GM12878 (cell line): ENCODE results near the gene ZNF420. TPM values are rescaled to one million over a fixed set of nuclear protein-coding genes. Genes with fewer than 3 reads are reported as not detected.
A peak's percentile ranks its signal among the peaks of the same experiment; 100 is the strongest.
"Not testable (repeated sequence)": the region's sequence is repeated elsewhere in the genome, so short reads cannot be mapped to it uniquely, and the experiment has no call there.

Experiments used
- ATAC-seq: fragments of 200-7000 bp; cut with Tn5 transposase; 3 replicates; pipeline ENCODE4 v1.9.1; 2020; ENCODE audit warnings: mild to moderate bottlenecking, moderate library complexity
- BruUV-seq: library from RNA; stranded (reverse); fragments of 400-500 nt; replicated peaks from 2 replicates; lab custom pipeline; 2021; lab: Mats Ljungman, UMichigan
- CTCF ChIA-PET: fragments of 300-600 bp; sonication (Branson Sonifier 250); formaldehyde crosslinking; extraction: SDS; loops from one replicate; lab custom pipeline; 2021; ENCODE audit warnings: inconsistent platforms; lab: Yijun Ruan, JAX
- POLR2A ChIA-PET: fragments of 350-600 bp; formaldehyde crosslinking; extraction: SDS; loops from one replicate; lab custom pipeline; 2021; ENCODE audit warnings: inconsistent platforms; lab: Charles Lee
- RAD21 ChIA-PET: fragments of 300-600 bp; sonication (Branson Sonifier 250); formaldehyde crosslinking; loops from one replicate; lab custom pipeline; 2023; ENCODE audit warnings: antibody characterized with exemption; ENCODE audit not compliant: unreplicated experiment; lab: Charles Lee
- SMC1A ChIA-PET: fragments of 300-600 bp; sonication (Branson Sonifier 250); formaldehyde crosslinking; loops from one replicate; lab custom pipeline; 2023; ENCODE audit not compliant: unreplicated experiment, uncharacterized antibody; lab: Charles Lee
- DNase-seq: peaks from one replicate; pipeline ENCODE4 v3.0.0-alpha.2; 2011; ENCODE audit warnings: low read depth, low spot score
- FAIRE-seq: peaks from 3 replicates; lab custom pipeline; 2011; peaks lifted over from hg19 to GRCh38; lab: Jason Lieb, UNC
- H2AFZ ChIP-seq: 2 replicates; pipeline ENCODE4 v1.6.0; 2011; ENCODE audit warnings: low read depth, low read length, control low read depth; ENCODE audit not compliant: control insufficient read depth
- H3K27ac ChIP-seq: 2 replicates; pipeline ENCODE4 v1.5.1; 2011; ENCODE audit warnings: control low read depth; ENCODE audit not compliant: control insufficient read depth, insufficient read depth
- H3K27me3 ChIP-seq, 2 experiments: replicated peaks in 1 of 2; 2 replicates each; pipeline versions ENCODE4 v1.6.0 to v1.6.1; 2011; ENCODE audit warnings: low read length in 1 of 2; ENCODE audit not compliant: control insufficient read depth in 2 of 2, insufficient read depth in 2 of 2
- H3K36me3 ChIP-seq, 2 experiments: 2 replicates each; pipeline ENCODE4 v1.5.1; 2011; ENCODE audit warnings: low read length in 1 of 2; ENCODE audit not compliant: control insufficient read depth in 2 of 2, insufficient read depth in 2 of 2
- H3K4me1 ChIP-seq: 2 replicates; pipeline ENCODE4 v1.6.1; 2011; ENCODE audit warnings: mild to moderate bottlenecking, low read length, moderate library complexity, mixed read lengths; ENCODE audit not compliant: control insufficient read depth, insufficient read depth
- H3K4me2 ChIP-seq: 2 replicates; pipeline ENCODE4 v1.6.0; 2011; ENCODE audit warnings: control low read depth; ENCODE audit not compliant: control insufficient read depth, insufficient read depth
- H3K4me3 ChIP-seq: fragments of 200-600 bp; sonication (generic); 2 replicates; pipeline ENCODE4 v1.5.1; 2016
- H3K79me2 ChIP-seq: 2 replicates; pipeline ENCODE4 v1.6.0; 2011; ENCODE audit warnings: low read length; ENCODE audit not compliant: control insufficient read depth, insufficient read depth
- H3K9ac ChIP-seq: 2 replicates; pipeline ENCODE4 v1.8.0; 2011; ENCODE audit warnings: low read length, control low read depth, mixed read lengths; ENCODE audit not compliant: control insufficient read depth, insufficient read depth
- H3K9me3 ChIP-seq: replicated peaks from 3 replicates; pipeline ENCODE4 v1.5.1; 2011; ENCODE audit warnings: mild to moderate bottlenecking, low read length; ENCODE audit not compliant: control insufficient read depth, insufficient read depth
- H4K20me1 ChIP-seq: 2 replicates; pipeline ENCODE4 v1.6.0; 2011; ENCODE audit not compliant: control insufficient read depth, insufficient read depth
- CTCF ChIP-seq, 3 experiments: IDR thresholded peaks in 2 of 3; conservative IDR thresholded peaks in 1 of 3; 2 replicates each; pipeline ENCODE4 v1.5.1; 2011; ENCODE audit warnings: low read depth in 3 of 3, low read length in 3 of 3, mild to moderate bottlenecking in 3 of 3, control low read depth in 2 of 3, moderate library complexity in 2 of 3, inconsistent platforms in 1 of 3, mixed read lengths in 1 of 3; ENCODE audit not compliant: control insufficient read depth in 2 of 3, insufficient read depth in 1 of 3; ENCODE audit errors: extremely low read depth in 1 of 3
- E2F4 ChIP-seq: IDR thresholded peaks from 2 replicates; pipeline ENCODE4 v1.6.1; 2012; ENCODE audit warnings: low read depth, low read length, improper control_type of control experiment
- ESRRA ChIP-seq: IDR thresholded peaks from 2 replicates; pipeline ENCODE4 v1.6.1; 2012; ENCODE audit warnings: mild to moderate bottlenecking, low read length, improper control_type of control experiment
- FOXM1 ChIP-seq: IDR thresholded peaks from 2 replicates; pipeline ENCODE4 v1.6.1; 2012; ENCODE audit warnings: low read depth, mild to moderate bottlenecking, inconsistent platforms, low read length, moderate library complexity
- HDAC6 ChIP-seq: fragments of 200-600 bp; sonication (generic); IDR thresholded peaks from one replicate; pipeline ENCODE4 v1.8.0; 2017; ENCODE audit warnings: antibody characterized with exemption; ENCODE audit not compliant: unreplicated experiment
- RAD21 ChIP-seq: IDR thresholded peaks from 2 replicates; pipeline ENCODE4 v1.6.1; 2011; ENCODE audit warnings: mild to moderate bottlenecking, low read depth, low read length, moderate library complexity; ENCODE audit not compliant: insufficient read depth
- USF1 ChIP-seq: IDR thresholded peaks from 2 replicates; pipeline ENCODE4 v1.6.1; 2011; ENCODE audit warnings: borderline replicate concordance, low read depth, mild to moderate bottlenecking, moderate library complexity, mixed read lengths, low read length; ENCODE audit not compliant: insufficient read depth; ENCODE audit errors: extremely low read length
- ZZZ3 ChIP-seq: IDR thresholded peaks from 2 replicates; pipeline ENCODE4 v1.6.1; 2011; ENCODE audit warnings: low read depth; ENCODE audit not compliant: control insufficient read depth, insufficient read length
- WGBS: methylation state at CpG from one replicate; pipeline ENCODE4 v1.1.6; 2016; ENCODE audit warnings: low lambda C conversion rate; ENCODE audit not compliant: insufficient replicate concordance, insufficient coverage; ENCODE audit errors: missing lambda C conversion rate; 5-methylcytosine and 5-hydroxymethylcytosine counted together
- in situ Hi-C: fragments of 300-500 bp; cut with MboI; formaldehyde crosslinking; loops from 9 replicates; pipeline ENCODE4 v1.14.3; 2018; ENCODE audit warnings: mixed read lengths
- intact Hi-C: fragments of 100-400 bp; cut with micrococcal nuclease; formaldehyde crosslinking; loops from one replicate; pipeline ENCODE4 v1.14.2; 2022; ENCODE audit not compliant: unreplicated experiment
- polyA plus RNA-seq, 11 experiments: library from polyadenylated mRNA; depleted of rRNA in 4 of 11; unstranded in 6 of 11; stranded (reverse) in 5 of 11; fragments of >200 nt; fragmentation: Nextera tagmentation in 4 of 11; fragmentation: Illumina TruSeq in 1 of 11; extraction: Ambion mirVana in 4 of 11; extraction: Trizol in 1 of 11; gene quantifications; 1 replicate in 1 of 11; 2 replicates in 10 of 11; pipeline versions ENCODE4 v1.2.1 to v1.2.3, GENCODE V29; 2011 to 2016; ENCODE audit warnings: inconsistent platforms in 2 of 11, missing spikeins in 2 of 11, low read depth in 1 of 11
- total RNA-seq, 4 experiments: library from RNA; depleted of rRNA in 3 of 4; stranded (reverse); fragments of >200 nt in 3 of 4; fragmentation: Illumina TruSeq in 1 of 4; extraction: Trizol in 1 of 4; gene quantifications; 2 replicates each; pipeline versions ENCODE4 v1.2.1 to v1.2.3, GENCODE V29; 2013 to 2021
- TF ChIP-seq, protein P1 (sequence below): fragments of 150-350 bp; IDR thresholded peaks from 2 replicates; pipeline ENCODE4 v1.6.1; 2016; ENCODE audit warnings: low read depth, low read length

ZNF420 gene
- total and polyA plus RNA-seq, 10 of the 15 experiments (the other 5 are each of a cell fraction or from before 2014, with no cell fraction given) = 4.5 to 11.4 (median 7.1) TPM

DNA sequence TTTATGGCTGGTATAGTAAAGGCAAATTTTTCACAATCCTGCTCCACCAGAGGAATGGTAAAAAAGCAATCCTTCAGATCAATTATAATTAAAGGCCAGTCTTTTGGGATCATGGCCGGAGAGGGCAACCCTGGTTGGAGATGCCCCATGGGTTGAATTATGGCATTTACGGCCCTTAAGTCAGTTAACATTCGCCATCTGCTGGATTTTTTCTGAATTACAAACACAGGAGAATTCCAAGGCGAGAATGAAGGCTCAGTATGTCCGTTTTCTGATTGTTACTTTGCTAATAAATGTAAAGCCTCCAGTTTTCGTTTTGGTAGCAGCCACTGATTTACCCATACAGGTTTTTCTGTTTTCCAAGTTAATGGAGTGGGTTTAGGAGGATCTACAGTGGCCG, 33.5 kb downstream of the ZNF420 start:
- H3K36me3 ChIP-seq, H3K79me2 ChIP-seq, RAD21 ChIA-PET, FAIRE-seq, SMC1A ChIA-PET, intact Hi-C loops, H3K27me3 ChIP-seq, ATAC-seq, H2AFZ ChIP-seq, H3K4me2 ChIP-seq, H3K27ac ChIP-seq, H3K4me1 ChIP-seq, DNase-seq, H3K9ac ChIP-seq, BruUV-seq, H4K20me1 ChIP-seq, POLR2A ChIA-PET, H3K4me3 ChIP-seq, in situ Hi-C loops, CTCF ChIA-PET: not testable (repeated sequence)
- WGBS = 47% methylated on average over 7 of the region's 7 CpGs
- H3K9me3 ChIP-seq = peaks cover 18% of the 10 kb centered on the region; the same call in 2 of the 3 replicates
- peak in 1 of 3 experiments; percentile 11; a peak in 1 of 6 replicates for TF ChIP-seq CTCF (IDR thresholded peaks at IDR 0.05 in 2 of 3, conservative IDR thresholded peaks at IDR 0.05 in 1 of 3; ENCODE audit: control insufficient read depth in 2 of 3, extremely low read depth in 1 of 3, insufficient read depth in 1 of 3, low read depth in 3 of 3, low read length in 3 of 3)

DNA sequence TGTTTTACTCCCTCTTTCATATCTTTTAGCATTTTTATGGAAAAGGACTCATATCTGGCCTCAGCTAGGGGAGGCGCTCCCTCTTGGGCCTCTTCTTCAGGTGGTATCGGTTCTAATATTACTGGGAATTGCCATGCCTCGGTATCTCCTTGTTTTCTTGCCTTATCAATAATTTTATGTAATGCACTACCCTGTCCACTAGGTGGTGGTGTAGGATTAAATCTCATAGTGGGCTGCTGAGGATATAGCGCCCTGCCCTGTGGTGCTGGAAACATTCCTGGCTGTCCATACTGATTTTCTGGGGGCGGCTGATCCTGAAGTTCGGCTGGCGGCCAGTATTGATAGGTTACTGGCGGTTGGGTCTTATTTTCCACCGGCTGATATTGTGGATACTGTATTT, 35.8 kb downstream of the ZNF420 start:
- BruUV-seq = no TSS peak
- no peak overlapping the region for H3K9ac ChIP-seq
- intact Hi-C loops (no loop called here), in situ Hi-C loops (no loop called here)
- H4K20me1 ChIP-seq = no peaks in the 10 kb centered on the region
- H2AFZ ChIP-seq = no peak overlapping the region
- ChIA-PET POLR2A (no interaction called here), SMC1A (no interaction called here), RAD21 (no interaction called here), CTCF (no interaction called here)
- no peak overlapping the region for H3K4me3 ChIP-seq
- peaks cover 0 to 3% of the 10 kb centered on the region in 2 experiments; a peak in 1 of 4 replicates for H3K36me3 ChIP-seq
- H3K4me1 ChIP-seq = no peaks in the 10 kb centered on the region
- no peaks in the 10 kb centered on the region for H3K79me2 ChIP-seq
- ATAC-seq = no peak
- WGBS = 98% methylated on average over 9 of the region's 9 CpGs
- H3K27me3 ChIP-seq = no peaks in the 10 kb centered on the region
- DNase-seq = no peak
- no peak overlapping the region for H3K27ac ChIP-seq
- peaks cover 14% of the 10 kb centered on the region; the same call in 2 of the 3 replicates for H3K9me3 ChIP-seq
- no peak overlapping the region for H3K4me2 ChIP-seq
- no peak for FAIRE-seq
- no peak for TF ChIP-seq ZZZ3
- TF ChIP-seq RAD21 = 0 out of 2 replicates have a peak, but pooled peaks have one; percentile 10
- TF ChIP-seq E2F4 = no peak
- TF ChIP-seq HDAC6 = no peak
- TF ChIP-seq USF1 = no peak
- no peak for TF ChIP-seq ESRRA
- TF ChIP-seq FOXM1 = no peak
- TF ChIP-seq, protein P1, sequence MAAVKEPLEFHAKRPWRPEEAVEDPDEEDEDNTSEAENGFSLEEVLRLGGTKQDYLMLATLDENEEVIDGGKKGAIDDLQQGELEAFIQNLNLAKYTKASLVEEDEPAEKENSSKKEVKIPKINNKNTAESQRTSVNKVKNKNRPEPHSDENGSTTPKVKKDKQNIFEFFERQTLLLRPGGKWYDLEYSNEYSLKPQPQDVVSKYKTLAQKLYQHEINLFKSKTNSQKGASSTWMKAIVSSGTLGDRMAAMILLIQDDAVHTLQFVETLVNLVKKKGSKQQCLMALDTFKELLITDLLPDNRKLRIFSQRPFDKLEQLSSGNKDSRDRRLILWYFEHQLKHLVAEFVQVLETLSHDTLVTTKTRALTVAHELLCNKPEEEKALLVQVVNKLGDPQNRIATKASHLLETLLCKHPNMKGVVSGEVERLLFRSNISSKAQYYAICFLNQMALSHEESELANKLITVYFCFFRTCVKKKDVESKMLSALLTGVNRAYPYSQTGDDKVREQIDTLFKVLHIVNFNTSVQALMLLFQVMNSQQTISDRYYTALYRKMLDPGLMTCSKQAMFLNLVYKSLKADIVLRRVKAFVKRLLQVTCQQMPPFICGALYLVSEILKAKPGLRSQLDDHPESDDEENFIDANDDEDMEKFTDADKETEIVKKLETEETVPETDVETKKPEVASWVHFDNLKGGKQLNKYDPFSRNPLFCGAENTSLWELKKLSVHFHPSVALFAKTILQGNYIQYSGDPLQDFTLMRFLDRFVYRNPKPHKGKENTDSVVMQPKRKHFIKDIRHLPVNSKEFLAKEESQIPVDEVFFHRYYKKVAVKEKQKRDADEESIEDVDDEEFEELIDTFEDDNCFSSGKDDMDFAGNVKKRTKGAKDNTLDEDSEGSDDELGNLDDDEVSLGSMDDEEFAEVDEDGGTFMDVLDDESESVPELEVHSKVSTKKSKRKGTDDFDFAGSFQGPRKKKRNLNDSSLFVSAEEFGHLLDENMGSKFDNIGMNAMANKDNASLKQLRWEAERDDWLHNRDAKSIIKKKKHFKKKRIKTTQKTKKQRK = no peak
